ENCODE data around the gene LUC7L3. TPM values are rescaled to one million over a fixed set of nuclear protein-coding genes. Genes with fewer than 3 reads are reported as not detected.
A peak's percentile ranks its signal among the peaks of the same experiment; 100 is the strongest.

LUC7L3 gene
- polyA plus RNA-seq, 2 of the 4 experiments (the other 2 are of a cell fraction), result 209 to 211 TPM

GRCh38 chr17:50798424-50799288, 79.3 kb downstream of the LUC7L3 start:
- ChIA-PET CTCF (interaction anchor here (1.0 to 10.5 kb wide), 6 partner anchors 14 to 159 kb away, joined by 3 to 114 read pairs (median 16); no protein-coding TSS in a partner anchor), POLR2A (no interaction called here)
- ATAC-seq (peak in 1 of 2 experiments; percentile 28; a peak in 2 of 6 replicates), DNase-seq (ENCODE audit: low read depth in 1 of 2, low spot score in 1 of 2) (no peak), FAIRE-seq (no peak)
- 80% methylated on average over 19 of the region's 19 CpGs for WGBS (ENCODE audit: missing lambda C conversion rate)
- Histone ChIP-seq H3K27ac (no peak overlapping the region), H3K4me2 (no peak overlapping the region), H3K9me3 (no peaks in the 10 kb centered on the region), H3K4me1 (no peaks in the 10 kb centered on the region), H3K4me3 (no peak overlapping the region)
- TF ChIP-seq SREBF2 (IDR thresholded peaks at IDR 0.05) (no peak), POLR2A (IDR thresholded peaks at IDR 0.05; ENCODE audit: low read length) (no peak), SMC3 (IDR thresholded peaks at IDR 0.05) (no peak), JUNB (IDR thresholded peaks at IDR 0.05) (no peak), HEYL (CRISPR knock-in tag; IDR thresholded peaks at IDR 0.05) (no peak), JUN (IDR thresholded peaks at IDR 0.05) (no peak), MYC (IDR thresholded peaks at IDR 0.05; ENCODE audit: borderline replicate concordance, low read length) (no peak), TP53 (CRISPR knock-in tag; IDR thresholded peaks at IDR 0.05) (no peak)

GRCh38 chr17:50799582-50799981, 80.2 kb downstream of the LUC7L3 start:
- ATAC-seq (no peak), FAIRE-seq (no peak), DNase-seq (ENCODE audit: low read depth in 1 of 2, low spot score in 1 of 2) (no peak)
- Histone ChIP-seq H3K4me1 (no peaks in the 10 kb centered on the region; the same call in 2 of the 3 replicates), H3K27ac (no peak overlapping the region), H3K4me3 (no peak overlapping the region), H3K4me2 (no peak overlapping the region), H3K9me3 (no peaks in the 10 kb centered on the region)
- TF ChIP-seq HES2 (IDR thresholded peaks at IDR 0.05) (no peak), HEYL (CRISPR knock-in tag; IDR thresholded peaks at IDR 0.05) (no peak), HOXA7 (CRISPR knock-in tag; IDR thresholded peaks at IDR 0.05) (no peak), KDM5A (IDR thresholded peaks at IDR 0.05) (no peak), SMC3 (IDR thresholded peaks at IDR 0.05) (no peak)
- ChIA-PET POLR2A (no interaction called here), CTCF (interaction anchor here (0.8 to 10.5 kb wide), 7 partner anchors 15 to 354 kb away, joined by 3 to 114 read pairs (median 3); partner anchors contain the start of gene NME1)
- WGBS (ENCODE audit: missing lambda C conversion rate), result 78% methylated on average over 9 of the region's 9 CpGs

GRCh38 chr17:50800196-50800700, 80.8 kb downstream of the LUC7L3 start:
- H3K27ac ChIP-seq, result no peak overlapping the region
- H3K4me1 ChIP-seq, result no peaks in the 10 kb centered on the region; the same call in 2 of the 3 replicates
- CTCF ChIA-PET, result interaction anchor here (0.8 to 10.5 kb wide), 6 partner anchors 9 to 353 kb away, joined by 3 to 114 read pairs (median 12); partner anchors contain the start of gene NME1
- ATAC-seq, result no peak
- H3K4me3 ChIP-seq, result no peak overlapping the region
- WGBS (ENCODE audit: missing lambda C conversion rate), result 65% methylated on average over 10 of the region's 12 CpGs
- POLR2A ChIA-PET, result no interaction called here
- DNase-seq (ENCODE audit: low read depth in 1 of 2, low spot score in 1 of 2), result no peak
- H3K9me3 ChIP-seq, result no peaks in the 10 kb centered on the region
- TF ChIP-seq NPAS2 (CRISPR knock-in tag; IDR thresholded peaks at IDR 0.05; ENCODE audit: borderline replicate concordance), result no peak
- no peak for TF ChIP-seq MAZ (IDR thresholded peaks at IDR 0.05; ENCODE audit: borderline replicate concordance, low read depth, low read length)
- TF ChIP-seq E2F6 (IDR thresholded peaks at IDR 0.05; ENCODE audit: borderline replicate concordance, low read depth), result no peak
- no peak for TF ChIP-seq NFE2L2 (conservative IDR thresholded peaks at IDR 0.05; ENCODE audit: low read length)
- TF ChIP-seq EHF (CRISPR knock-in tag; IDR thresholded peaks at IDR 0.05), result no peak
- no peak for TF ChIP-seq MAFK (IDR thresholded peaks at IDR 0.05; ENCODE audit: partially characterized antibody)
- no peak for TF ChIP-seq MAX (IDR thresholded peaks at IDR 0.05)
- TF ChIP-seq GATA3 (IDR thresholded peaks at IDR 0.05; ENCODE audit: borderline replicate concordance), result no peak
- no peak for TF ChIP-seq HOXA7 (CRISPR knock-in tag; IDR thresholded peaks at IDR 0.05)
- TF ChIP-seq CTCF (IDR thresholded peaks at IDR 0.05), result no peak
- no peak for TF ChIP-seq ZSCAN20 (CRISPR knock-in tag; IDR thresholded peaks at IDR 0.05)
- no peak for TF ChIP-seq ELK1 (IDR thresholded peaks at IDR 0.05; ENCODE audit: low read depth, low read length)
- no peak for TF ChIP-seq ESRRA (IDR thresholded peaks at IDR 0.05; ENCODE audit: borderline replicate concordance, low read length)
- TF ChIP-seq ZNF302 (CRISPR knock-in tag; IDR thresholded peaks at IDR 0.05), result no peak
- TF ChIP-seq RFX5 (IDR thresholded peaks at IDR 0.05), result no peak
- TF ChIP-seq BCL3 (IDR thresholded peaks at IDR 0.05), result no peak
- TF ChIP-seq JUNB (IDR thresholded peaks at IDR 0.05), result no peak
- TF ChIP-seq HOXB5 (CRISPR knock-in tag; IDR thresholded peaks at IDR 0.05), result no peak
- TF ChIP-seq ZC3H11A (IDR thresholded peaks at IDR 0.05), result no peak
- TF ChIP-seq HDAC2 (IDR thresholded peaks at IDR 0.05), result no peak
- FAIRE-seq, result no peak
- H3K4me2 ChIP-seq, result no peak overlapping the region
